H1 (cell line): ENCODE results near the gene HAPLN3. TPM values are rescaled to one million over a fixed set of nuclear protein-coding genes. Genes with fewer than 3 reads are reported as not detected.

Source experiments
- CHD2 ChIP-seq: IDR thresholded peaks from 2 replicates; pipeline ENCODE4 v1.6.1; 2012; ENCODE audit warnings: low read length, improper control_type of control experiment
- NANOG ChIP-seq: IDR thresholded peaks from 2 replicates; pipeline ENCODE4 v1.6.1; 2011; ENCODE audit warnings: low read length, low read depth, mild to moderate bottlenecking, inconsistent platforms; ENCODE audit not compliant: insufficient read depth, poor library complexity, severe bottlenecking
- RFX5 ChIP-seq: IDR thresholded peaks from 2 replicates; pipeline ENCODE4 v1.6.1; 2011; ENCODE audit warnings: low read depth, low read length, improper control_type of control experiment, borderline replicate concordance
- SP4 ChIP-seq: IDR thresholded peaks from 2 replicates; pipeline ENCODE4 v1.6.1; 2012; ENCODE audit warnings: low read length, inconsistent platforms
- TEAD4 ChIP-seq: IDR thresholded peaks from 2 replicates; pipeline ENCODE4 v1.6.1; 2012; ENCODE audit warnings: low read depth, low read length, inconsistent platforms, mixed read lengths
- YY1 ChIP-seq: IDR thresholded peaks from 2 replicates; pipeline ENCODE4 v1.6.1; 2011; ENCODE audit warnings: low read depth, mild to moderate bottlenecking, low read length
- ZNF274 ChIP-seq: IDR thresholded peaks from 2 replicates; pipeline ENCODE4 v1.7.0; 2012; ENCODE audit warnings: low read length, borderline replicate concordance; ENCODE audit errors: extremely low read depth
- polyA plus RNA-seq, 7 experiments: library from polyadenylated mRNA; depleted of rRNA in 3 of 7; stranded (reverse) in 5 of 7; unstranded in 2 of 7; fragments of >200 nt in 5 of 7; fragments of 200-250 nt in 2 of 7; gene quantifications; 1 replicate in 5 of 7; 2 replicates in 1 of 7; 4 replicates in 1 of 7; pipeline versions ENCODE4 v1.2.1 to v1.2.3, GENCODE V29; 2011 to 2013; ENCODE audit warnings: missing spikeins in 2 of 7, mixed read lengths in 2 of 7
- total RNA-seq: library from RNA; stranded (reverse); fragmentation: NEBNext Ultra II Directional; extraction: Animal tissue kit (Norgen Biotek cat#: 25700); gene quantifications from 2 replicates; pipeline ENCODE4 v1.2.1, GENCODE V29; 2021

HAPLN3 gene
- total and polyA plus RNA-seq, 2 of the 8 experiments (the other 6 are each of a cell fraction or from before 2014, with no cell fraction given): 76.2 to 79.7 TPM

DNA sequence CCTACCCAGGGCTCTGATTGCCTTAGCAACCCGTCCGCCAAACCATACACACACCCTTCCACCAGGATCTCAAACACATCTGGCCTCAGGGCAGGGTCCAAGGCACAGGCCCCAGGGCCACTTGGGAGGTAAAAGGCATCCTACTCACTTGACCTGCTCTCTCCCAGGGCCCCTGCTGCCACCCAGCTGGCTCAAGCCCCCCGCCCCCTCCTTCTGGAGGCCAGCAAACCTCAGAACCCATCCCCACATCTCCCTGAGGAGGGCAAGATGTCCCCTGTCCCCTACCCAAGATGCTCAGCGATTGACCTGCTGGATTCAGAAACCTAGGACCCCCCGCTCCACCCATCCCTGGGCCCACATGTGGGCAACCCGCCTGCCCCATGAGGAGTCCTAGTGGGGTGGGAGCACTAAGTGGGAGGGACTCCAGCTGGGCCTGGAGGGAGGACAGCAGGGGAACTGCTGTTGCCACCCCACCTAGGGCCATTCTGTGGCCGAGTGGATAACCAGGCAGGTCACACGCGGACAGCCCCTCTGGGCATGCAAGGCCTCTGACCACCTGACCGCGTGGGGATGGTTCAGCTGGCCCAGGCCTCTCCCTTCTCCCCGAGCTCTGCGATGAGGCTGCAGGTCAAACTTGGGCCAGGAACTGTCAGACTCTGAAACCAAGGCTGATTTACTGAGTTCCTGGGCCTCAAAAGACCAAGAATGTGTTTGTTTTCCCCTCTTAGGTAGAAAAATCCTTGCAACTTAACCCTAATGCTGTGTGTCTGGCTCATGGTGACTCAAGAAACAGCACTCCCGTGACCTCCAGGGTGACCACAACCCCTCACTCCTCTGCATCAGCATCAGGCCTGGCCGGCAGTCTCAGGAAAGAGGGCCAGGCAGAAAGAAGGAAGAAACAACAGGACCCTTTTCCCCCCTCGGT, 13.6 kb upstream of the HAPLN3 start (continued):
- no peak for TF ChIP-seq NANOG
- no peak for TF ChIP-seq TEAD4
- TF ChIP-seq SP4: no peak
- TF ChIP-seq CHD2: no peak
- no peak for TF ChIP-seq YY1
- TF ChIP-seq ZNF274: no peak
- no peak for TF ChIP-seq RFX5
